ENCODE data around the gene CALCB.

DNA sequence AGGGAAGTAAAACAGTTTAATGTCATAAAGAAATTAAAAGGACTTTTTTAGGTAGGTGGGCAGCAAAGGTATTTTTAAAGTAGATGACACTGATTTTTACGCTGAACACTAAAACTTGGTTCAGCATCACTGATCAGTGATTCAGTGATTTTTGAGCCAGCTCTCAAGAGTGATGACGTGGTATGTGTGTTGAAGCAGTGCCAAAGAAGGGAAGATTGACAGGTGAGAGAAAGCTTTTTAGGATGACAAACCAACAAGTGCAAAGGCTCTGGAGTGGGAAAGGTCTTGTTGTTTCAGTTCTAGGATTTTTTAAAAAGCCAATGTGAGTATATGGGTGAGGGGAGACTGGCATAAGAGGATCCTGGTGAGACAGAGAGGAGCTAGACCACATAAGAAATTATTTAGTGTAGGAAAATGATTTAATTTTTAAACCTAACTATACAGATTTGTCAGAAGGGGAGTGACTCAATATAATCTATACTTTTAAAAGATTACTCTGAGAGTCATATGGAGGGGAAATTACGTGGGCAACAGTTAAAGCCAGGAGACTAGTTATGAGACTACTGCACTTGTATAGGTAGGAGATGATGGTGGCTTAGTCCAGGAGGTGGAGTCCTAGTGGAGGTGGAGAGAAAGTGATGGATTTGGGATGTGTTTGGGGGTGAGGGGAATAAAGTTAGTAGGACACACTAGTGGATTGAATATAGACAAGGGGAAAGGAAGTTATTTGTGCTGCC, 17.6 kb upstream of the CALCB start:
- TF ChIP-seq, protein P1, sequence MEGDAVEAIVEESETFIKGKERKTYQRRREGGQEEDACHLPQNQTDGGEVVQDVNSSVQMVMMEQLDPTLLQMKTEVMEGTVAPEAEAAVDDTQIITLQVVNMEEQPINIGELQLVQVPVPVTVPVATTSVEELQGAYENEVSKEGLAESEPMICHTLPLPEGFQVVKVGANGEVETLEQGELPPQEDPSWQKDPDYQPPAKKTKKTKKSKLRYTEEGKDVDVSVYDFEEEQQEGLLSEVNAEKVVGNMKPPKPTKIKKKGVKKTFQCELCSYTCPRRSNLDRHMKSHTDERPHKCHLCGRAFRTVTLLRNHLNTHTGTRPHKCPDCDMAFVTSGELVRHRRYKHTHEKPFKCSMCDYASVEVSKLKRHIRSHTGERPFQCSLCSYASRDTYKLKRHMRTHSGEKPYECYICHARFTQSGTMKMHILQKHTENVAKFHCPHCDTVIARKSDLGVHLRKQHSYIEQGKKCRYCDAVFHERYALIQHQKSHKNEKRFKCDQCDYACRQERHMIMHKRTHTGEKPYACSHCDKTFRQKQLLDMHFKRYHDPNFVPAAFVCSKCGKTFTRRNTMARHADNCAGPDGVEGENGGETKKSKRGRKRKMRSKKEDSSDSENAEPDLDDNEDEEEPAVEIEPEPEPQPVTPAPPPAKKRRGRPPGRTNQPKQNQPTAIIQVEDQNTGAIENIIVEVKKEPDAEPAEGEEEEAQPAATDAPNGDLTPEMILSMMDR (IDR thresholded peaks at IDR 0.05) = no peak
- TF ChIP-seq POLR2A (IDR thresholded peaks at IDR 0.05) (no peak), EP300 (IDR thresholded peaks at IDR 0.05) (no peak)

Data from tibial nerve (tissue), 4 donors.